G401 (cell line): Measurements from ENCODE around the gene AZU1. TPM values are rescaled to one million over a fixed set of nuclear protein-coding genes. Genes with fewer than 3 reads are reported as not detected.
"Not testable (repeated sequence)": the region's sequence is repeated elsewhere in the genome, so short reads cannot be mapped to it uniquely, and the experiment has no call there.

Experiments
- DNase-seq: peaks from one replicate; pipeline ENCODE4 v3.0.0-alpha.2; 2015; ENCODE audit warnings: low spot score
- in situ Hi-C: cut with HindIII; loops from 2 replicates; pipeline ENCODE4 v1.10.0; 2016; ENCODE audit warnings: low sequenced_read_pairs, mixed read lengths
- total RNA-seq: library from RNA; depleted of rRNA; stranded (reverse); fragments of >200 nt; shearing (Covaris generic); gene quantifications from 2 replicates; pipeline ENCODE4 v1.2.3, GENCODE V29; 2014

AZU1 gene
- total RNA-seq, 1 experiment from 2014 or later = not detected

DNA sequence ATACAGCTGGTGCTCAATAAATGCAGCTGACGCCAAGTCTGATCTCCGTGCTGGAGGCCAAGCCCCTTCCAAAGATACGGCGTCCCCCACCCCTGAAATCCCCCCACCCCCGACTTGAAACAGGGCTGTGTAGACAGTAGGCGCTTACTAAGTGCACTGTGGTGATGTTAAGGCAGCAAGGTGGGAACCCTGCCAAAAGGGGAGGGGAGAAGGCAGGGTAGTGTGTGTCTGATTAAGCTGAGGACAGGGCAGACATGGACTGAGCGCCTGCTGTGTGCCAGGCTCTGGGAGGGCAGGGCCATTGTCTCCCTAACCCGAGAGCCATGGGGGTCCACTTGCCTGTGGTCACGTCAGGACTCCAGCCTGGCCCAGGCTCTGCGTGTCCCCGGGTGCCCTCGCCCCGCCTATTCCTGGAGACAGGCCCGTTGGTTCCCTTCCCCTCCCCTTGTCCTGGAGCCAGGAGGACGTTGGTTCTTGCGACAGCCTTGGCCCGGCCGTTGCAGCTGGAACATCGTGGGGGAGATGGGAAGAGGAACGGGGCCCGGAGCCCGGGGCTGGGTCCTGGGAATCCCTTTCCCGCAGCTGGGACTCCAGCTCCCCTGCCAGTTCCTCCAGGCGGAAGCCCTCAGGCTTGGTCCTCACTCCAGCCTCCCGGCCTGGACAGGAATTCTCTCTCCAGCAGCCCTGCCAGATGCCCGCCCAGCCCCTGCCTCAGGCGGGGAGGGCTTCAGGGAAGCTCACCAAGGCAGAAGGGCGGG lies 22.8 kb downstream of the AZU1 start:
- DNase-seq = no peak
- in situ Hi-C loops = no loop called here

DNA sequence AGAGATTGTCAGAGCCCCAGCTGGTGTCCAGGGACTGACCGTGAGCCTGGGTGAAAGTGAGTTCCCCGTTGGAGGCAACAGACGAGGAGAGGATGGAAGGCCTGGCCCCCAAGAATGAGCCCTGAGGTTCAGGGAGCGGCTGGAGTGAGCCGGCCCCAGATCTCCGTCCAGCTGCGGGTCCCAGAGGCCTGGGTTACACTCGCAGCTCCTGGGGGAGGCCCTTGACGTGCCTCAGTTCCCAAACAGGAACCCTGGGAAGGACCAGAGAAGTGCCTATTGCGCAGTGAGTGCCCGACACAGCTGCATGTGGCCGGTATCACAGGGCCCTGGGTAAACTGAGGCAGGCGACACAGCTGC lies 23.3 kb downstream of the AZU1 start:
- in situ Hi-C loops = no loop called here
- no peak for DNase-seq

DNA sequence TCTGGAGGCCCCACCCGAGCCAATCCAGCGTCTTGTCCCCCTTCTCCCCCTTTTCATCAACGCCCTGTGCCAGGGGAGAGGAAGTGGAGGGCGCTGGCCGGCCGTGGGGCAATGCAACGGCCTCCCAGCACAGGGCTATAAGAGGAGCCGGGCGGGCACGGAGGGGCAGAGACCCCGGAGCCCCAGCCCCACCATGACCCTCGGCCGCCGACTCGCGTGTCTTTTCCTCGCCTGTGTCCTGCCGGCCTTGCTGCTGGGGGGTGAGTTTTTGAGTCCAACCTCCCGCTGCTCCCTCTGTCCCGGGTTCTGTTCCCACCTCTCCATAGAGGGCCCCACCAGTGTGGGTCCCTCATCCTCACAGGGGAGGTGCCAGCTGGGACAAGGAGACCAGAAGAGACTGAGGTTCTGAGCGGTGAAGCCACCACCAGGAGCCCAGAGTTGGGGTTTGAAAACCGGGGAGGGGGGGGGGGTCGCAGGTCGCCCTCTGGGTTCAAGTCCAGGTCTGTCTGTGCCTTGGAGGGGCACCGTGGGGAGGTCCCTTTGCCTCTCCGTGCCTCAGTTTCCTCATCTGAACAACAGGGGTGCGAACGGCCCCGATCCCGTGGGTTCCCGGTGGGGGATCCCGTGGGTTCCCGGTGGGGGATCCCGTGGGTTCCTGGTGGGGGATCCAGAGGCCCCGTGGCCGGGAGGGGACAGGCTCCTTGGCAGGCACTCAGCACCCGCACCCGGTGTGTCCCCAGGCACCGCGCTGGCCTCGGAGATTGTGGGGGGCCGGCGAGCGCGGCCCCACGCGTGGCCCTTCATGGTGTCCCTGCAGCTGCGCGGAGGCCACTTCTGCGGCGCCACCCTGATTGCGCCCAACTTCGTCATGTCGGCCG lies 24.7 kb downstream of the AZU1 start, which contains the start of gene ELANE:
Gene ELANE, plus strand, starts transcription at position 168 of the 878 bp plus-strand sequence. Its CDS starts 26 bp downstream, at position 194.
- in situ Hi-C loops = no loop called here
- DNase-seq = no peak

DNA sequence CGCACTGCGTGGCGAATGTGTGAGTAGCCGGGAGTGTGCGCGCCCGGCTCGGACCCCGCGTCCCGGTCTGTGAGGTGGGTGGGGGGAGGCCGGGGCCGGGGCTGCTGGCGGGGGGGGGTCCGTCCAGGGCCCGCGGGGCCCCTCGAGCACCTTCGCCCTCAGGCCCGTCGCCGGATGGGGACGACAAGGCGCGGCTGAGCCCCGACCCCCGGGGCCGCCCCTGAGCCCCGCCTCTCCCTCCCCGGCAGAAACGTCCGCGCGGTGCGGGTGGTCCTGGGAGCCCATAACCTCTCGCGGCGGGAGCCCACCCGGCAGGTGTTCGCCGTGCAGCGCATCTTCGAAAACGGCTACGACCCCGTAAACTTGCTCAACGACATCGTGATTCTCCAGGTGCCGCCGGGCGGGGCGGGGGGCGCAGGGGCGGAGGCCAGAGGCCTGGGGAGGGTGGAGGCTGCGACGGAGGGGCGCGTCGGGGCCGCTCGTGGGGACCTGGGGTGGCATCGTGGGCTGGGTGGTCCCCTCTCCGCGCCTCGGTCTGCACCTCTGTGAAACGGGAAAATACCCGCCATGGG lies 25.5 kb downstream of the AZU1 start:
- DNase-seq = no peak
- in situ Hi-C loops = no loop called here

DNA sequence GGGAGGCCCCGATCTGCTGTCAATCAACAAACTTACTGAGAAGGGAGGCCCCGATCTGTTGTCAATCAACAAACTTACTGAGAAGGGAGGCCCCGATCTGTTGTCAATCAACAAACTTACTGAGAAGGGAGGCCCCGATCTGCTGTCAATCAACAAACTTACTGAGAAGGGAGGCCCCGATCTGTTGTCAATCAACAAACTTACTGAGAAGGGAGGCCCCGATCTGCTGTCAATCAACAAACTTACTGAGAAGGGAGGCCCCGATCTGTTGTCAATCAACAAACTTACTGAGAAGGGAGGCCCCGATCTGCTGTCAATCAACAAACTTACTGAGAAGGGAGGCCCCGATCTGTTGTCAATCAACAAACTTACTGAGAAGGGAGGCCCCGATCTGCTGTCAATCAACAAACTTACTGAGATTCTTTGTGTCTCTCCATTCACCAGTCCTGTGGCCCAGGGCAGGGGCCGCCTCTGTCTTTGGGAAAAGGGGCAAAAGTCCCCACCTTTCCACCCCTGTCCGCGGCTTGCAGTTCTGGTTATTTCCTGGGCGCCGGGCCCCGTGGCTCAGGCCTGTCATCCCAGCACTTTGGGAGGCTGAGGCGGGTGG lies 26.1 kb downstream of the AZU1 start:
- in situ Hi-C loops, DNase-seq: not testable (repeated sequence)

DNA sequence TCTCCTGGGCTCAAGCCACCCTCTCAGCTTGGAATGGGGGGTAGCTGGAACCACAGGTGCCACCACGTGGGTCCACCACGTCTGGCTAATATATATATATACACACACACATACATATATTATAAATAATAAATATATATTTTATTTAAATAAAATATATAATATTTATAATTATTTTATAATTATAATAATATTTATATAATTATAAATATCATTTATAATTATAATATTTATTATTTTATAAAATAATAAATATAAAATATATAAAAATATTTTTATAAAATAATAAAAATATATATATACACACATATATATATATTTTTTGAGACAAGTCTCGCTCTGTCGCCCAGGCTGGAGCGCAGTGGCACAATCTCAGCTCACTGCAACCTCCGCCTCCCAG lies 26.9 kb downstream of the AZU1 start:
- in situ Hi-C loops = no loop called here
- DNase-seq = no peak

DNA sequence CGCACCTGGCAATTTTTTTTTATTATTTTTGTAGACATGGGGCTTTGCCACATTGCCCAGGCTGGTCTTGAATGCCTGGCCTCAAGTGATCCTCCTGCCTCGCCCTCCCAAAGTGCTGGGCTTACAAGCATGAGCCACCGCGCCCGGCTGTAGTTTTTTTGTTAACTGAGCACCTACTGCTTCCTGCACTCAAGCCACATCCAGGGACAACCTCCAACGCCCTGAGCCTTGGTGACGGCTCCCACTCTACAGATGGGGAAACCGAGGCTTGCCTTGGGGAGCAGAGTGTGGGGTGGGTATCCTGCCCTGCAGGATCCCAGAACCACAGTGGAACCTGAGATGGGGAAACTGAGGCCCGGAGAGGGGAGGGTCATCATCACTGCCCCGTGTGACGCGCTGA lies 27.5 kb downstream of the AZU1 start:
- no peak for DNase-seq
- in situ Hi-C loops = no loop called here

DNA sequence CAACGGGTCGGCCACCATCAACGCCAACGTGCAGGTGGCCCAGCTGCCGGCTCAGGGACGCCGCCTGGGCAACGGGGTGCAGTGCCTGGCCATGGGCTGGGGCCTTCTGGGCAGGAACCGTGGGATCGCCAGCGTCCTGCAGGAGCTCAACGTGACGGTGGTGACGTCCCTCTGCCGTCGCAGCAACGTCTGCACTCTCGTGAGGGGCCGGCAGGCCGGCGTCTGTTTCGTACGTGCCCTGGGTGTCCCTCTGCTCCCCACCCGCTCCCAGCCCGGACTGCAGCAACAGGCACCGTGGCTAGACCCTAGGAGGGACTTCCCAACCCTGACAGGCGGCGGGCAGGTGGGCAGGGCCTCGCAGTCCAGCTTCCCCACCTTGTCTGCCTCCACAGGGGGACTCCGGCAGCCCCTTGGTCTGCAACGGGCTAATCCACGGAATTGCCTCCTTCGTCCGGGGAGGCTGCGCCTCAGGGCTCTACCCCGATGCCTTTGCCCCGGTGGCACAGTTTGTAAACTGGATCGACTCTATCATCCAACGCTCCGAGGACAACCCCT lies 28.0 kb downstream of the AZU1 start:
- DNase-seq = no peak
- in situ Hi-C loops = no loop called here

DNA sequence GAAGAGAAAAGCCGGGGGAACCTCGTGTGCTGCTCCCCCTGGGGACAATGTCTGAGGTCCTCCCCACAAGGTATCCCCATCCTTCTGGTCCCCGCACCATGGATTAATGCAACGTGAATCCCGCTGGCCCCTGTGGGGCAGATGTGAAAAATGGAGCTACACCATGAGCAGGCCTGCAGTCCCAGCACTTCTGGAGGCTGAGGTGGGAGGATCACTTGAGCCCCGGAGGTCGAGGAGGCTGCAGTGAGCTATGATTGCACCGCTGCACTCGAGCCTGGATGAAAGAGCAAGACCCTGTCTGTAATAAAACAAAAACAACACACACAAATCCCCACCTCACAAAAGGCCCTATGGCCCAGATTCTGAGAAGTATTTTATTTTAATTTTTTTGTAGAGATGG lies 30.6 kb downstream of the AZU1 start:
- no peak for DNase-seq
- in situ Hi-C loops = no loop called here

DNA sequence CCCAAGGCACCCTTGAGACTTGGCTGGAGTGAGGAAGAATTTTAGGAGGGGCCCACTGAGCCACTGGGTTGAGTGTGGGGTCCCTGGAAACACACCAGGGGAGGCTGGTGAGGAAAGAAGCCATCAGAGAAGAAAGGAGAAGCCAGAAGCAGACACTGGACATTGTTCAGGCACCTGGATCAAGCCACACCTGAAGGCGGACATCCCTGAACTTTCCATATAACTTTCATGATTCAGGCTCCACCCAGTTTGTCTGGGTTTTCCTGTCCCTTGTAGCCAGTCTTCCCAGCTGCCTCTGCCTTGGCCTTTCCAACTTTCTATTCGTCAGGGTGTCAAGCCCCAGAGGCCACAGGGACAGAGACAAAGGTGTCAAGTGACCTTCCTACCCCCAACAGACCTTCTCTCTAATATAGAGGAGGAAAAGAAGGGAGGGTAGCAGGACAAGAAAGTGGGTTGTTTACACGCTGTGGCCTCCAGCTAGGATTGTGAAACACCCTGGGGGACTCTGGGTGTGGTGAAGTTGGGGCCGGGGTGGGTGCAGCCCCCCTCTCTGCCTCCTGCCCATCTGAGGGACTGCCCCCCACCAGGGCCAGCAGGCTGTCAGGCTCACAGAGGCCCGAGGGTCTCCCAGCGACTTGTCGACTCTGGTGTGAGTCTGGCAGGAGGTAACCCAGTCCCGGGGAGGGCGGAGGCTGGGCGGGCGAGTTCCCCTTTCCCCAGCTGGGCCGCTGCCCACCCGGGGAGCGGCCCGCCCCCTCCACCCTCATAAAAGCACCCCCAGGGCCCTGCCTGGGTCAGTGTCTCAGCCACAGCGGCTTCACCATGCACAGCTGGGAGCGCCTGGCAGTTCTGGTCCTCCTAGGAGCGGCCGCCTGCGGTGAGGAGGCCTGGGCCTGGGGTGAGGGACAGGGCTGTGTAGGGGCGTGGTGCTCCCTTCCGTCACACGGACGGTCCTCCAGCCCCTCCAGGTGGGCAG lies 31.5 kb downstream of the AZU1 start, which contains the start of gene CFD:
Gene CFD, plus strand, starts transcription at position 797 of the 976 bp plus-strand sequence. Its CDS starts 26 bp downstream, at position 823.
- no peak for DNase-seq
- in situ Hi-C loops = no loop called here

DNA sequence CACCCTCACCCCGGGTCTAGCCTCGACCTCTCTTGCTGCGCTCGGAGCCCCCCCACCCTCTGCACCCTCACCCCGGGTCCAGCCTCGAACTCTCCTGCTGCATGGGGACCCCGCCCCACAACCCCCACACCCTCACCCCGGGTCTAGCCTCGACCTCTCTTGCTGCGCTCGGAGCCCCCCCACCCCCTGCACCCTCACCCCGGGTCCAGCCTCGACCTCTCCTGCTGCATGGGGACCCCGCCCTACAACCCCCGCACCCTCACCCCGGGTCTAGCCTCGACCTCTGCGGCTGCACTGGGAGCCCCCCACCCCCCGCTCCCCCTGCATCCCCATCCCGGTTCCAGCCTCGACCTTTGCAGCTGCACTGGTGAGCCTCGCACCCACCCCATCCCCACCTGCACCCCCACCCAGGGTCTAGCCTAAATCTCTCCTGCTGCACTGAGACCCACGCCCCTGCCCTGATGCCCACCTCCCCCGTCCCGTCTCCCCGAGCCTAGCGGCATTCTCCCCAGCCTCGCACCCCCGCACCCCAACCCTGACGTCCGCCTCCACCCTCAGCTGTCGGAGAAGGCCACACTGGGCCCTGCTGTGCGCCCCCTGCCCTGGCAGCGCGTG lies 33.6 kb downstream of the AZU1 start:
- in situ Hi-C loops = no loop called here

DNA sequence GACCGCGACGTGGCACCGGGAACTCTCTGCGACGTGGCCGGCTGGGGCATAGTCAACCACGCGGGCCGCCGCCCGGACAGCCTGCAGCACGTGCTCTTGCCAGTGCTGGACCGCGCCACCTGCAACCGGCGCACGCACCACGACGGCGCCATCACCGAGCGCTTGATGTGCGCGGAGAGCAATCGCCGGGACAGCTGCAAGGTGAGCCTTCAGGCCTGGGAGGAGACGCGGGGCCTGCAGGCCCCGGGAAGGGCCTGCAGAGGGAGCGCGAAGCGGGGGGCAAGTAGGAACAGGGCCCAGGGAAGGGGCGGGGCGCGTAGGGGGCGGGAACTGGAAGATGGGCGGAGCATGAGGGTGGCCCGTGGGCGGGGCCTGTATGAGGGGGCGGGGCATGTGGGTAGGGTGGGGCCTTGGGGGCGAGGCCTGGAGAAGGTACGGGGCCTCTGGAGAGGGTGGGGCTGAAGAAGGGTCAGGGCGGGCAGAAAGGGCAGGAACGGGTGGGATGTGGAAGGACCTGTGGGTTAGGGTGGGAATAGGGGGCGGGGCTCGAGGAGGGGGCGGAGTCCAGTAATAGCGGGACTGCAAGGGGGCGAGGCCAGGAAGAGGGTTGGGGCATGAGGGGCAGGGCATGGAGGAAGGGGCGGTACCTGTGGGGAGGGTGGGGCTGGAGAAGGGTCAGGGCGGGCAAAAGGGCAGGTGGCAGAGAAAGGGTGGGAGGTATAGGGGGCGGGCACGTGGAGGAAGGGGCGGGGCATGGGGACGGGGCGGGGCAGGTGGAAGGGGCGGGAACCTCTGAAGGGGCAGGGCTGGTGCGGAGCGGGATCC lies 34.3 kb downstream of the AZU1 start:
- in situ Hi-C loops = no loop called here
- DNase-seq = no peak

More for the DNA sequence above, 33.6 kb downstream of the AZU1 start:
- no peak for DNase-seq

DNA sequence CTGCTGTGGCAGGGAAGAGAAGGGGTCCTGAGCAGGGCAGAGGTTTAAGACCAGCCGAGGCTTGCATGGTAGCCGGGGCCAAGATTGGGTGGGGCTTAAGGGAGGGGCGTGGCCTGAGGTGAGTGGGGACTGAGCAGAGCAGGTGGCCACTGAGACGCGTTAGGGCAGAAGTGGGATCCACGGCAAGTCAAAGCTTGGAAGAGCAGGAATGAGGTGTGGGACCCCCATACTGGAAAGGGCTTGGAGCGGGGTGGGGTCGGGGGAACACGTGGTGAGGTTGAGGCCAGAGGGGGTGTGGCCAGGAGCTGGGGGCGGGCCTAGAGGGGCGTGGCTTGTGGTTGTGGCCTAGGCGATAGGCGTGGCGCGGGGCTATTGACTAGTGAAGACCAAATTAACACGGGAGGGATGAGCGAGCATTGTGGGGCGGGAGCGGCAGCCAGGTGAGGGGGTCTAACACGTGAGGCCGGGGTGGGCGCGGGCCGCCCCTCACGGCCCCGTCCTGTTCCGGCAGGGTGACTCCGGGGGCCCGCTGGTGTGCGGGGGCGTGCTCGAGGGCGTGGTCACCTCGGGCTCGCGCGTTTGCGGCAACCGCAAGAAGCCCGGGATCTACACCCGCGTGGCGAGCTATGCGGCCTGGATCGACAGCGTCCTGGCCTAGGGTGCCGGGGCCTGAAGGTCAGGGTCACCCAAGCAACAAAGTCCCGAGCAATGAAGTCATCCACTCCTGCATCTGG lies 35.1 kb downstream of the AZU1 start:
- DNase-seq = no peak
- in situ Hi-C loops = no loop called here

DNA sequence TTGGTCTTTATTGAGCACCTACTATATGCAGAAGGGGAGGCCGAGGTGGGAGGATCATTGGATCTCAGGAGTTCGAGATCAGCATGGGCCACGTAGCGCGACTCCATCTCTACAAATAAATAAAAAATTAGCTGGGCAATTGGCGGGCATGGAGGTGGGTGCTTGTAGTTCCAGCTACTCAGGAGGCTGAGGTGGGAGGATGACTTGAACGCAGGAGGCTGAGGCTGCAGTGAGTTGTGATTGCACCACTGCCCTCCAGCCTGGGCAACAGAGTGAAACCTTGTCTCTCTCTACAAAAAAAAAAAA lies 35.6 kb downstream of the AZU1 start:
- in situ Hi-C loops = no loop called here

DNA sequence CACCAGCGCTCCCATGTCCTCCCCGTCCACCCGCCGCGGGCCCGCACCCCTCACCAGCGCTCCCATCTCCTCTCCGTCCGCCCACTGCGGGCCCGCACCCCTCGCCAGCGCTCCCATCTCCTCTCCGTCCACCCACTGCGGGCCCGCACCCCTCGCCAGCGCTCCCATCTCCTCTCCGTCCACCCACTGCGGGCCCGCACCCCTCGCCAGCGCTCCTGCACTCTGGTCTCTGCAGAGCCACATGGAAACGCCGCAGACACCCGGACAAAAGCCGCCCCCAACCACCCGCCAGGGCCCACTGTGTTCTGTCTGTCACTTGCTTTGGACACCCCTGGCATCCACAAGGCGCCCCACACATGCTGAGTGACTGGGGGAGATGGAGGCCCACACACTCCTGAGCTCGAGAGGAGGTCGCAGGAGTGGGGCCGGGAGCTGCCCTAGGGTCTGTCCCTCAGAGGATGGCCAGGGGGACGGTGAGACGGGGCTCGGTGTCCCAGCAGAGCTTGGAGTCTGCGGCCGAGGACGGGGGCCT lies 39.2 kb downstream of the AZU1 start:
- in situ Hi-C loops = no loop called here
- no peak for DNase-seq

More for the DNA sequence above, 35.6 kb downstream of the AZU1 start:
- no peak for DNase-seq

DNA sequence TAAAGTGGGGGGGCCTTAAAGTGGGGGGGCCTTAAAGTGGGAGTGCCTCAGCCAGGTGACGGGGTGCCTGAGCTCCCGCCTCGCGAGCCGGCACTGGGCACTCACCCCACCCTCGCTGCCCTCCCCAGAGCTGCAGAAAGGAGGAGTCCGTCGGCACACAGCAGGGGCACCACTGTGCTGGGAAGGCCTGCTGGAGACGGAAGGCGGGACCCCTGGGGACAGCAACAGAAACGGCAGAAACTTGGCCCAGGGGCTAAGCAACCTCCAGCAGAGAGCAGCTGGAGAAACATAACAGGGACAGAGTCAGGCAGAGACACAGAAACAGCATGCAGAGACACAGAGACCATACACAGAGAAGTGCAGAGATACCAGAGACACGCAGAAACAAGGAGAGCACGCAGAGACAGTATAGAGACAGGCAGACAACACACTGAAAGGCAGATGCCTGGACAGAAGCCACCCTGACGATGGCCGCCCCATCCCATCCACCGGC lies 39.7 kb downstream of the AZU1 start:
- no peak for DNase-seq
- in situ Hi-C loops = no loop called here
